H1 (cell line): ENCODE results near the gene GALNT12. TPM values are rescaled to one million over a fixed set of nuclear protein-coding genes. Genes with fewer than 3 reads are reported as not detected.

Experiments used
- CTCF ChIA-PET: fragments of 300-600 bp; sonication (Branson Sonifier 250); formaldehyde crosslinking; loops from one replicate; lab custom pipeline; 2021; ENCODE audit not compliant: partially characterized antibody; lab: Charles Lee
- POLR2A ChIA-PET: fragments of 300-600 bp; sonication (Branson Sonifier 250); formaldehyde crosslinking; loops from one replicate; lab custom pipeline; 2021; ENCODE audit warnings: inconsistent platforms; ENCODE audit not compliant: partially characterized antibody; lab: Charles Lee
- DNase-seq, 2 experiments: peaks; one replicate each; pipeline versions ENCODE4 v3.0.0 to v3.0.0-alpha.2; 2010 to 2022; ENCODE audit warnings: low spot score in 2 of 2, low read depth in 1 of 2, mixed read lengths in 1 of 2
- FAIRE-seq: peaks from 2 replicates; lab custom pipeline; 2011; peaks lifted over from hg19 to GRCh38; lab: Jason Lieb, UNC
- H2AFZ ChIP-seq: 2 replicates; pipeline ENCODE4 v1.8.1; 2012; ENCODE audit warnings: low read length, inconsistent platforms
- H2AK5ac ChIP-seq: 2 replicates; pipeline ENCODE4 v1.6.1; 2013; ENCODE audit warnings: low read depth, low read length
- H2BK120ac ChIP-seq: replicated peaks from 2 replicates; pipeline ENCODE3; 2013; ENCODE audit warnings: low read depth, low read length, inconsistent platforms
- H2BK12ac ChIP-seq: 2 replicates; pipeline ENCODE4 v1.6.1; 2013; ENCODE audit warnings: low read depth, low read length
- H2BK15ac ChIP-seq: 2 replicates; pipeline ENCODE4 v1.6.1; 2013; ENCODE audit warnings: low read length
- H2BK20ac ChIP-seq: 2 replicates; pipeline ENCODE4 v1.6.1; 2013; ENCODE audit warnings: low read length
- H2BK5ac ChIP-seq: 2 replicates; pipeline ENCODE4 v1.6.1; 2013; ENCODE audit warnings: low read depth, low read length
- H3K14ac ChIP-seq: 2 replicates; pipeline ENCODE4 v1.6.1; 2013; ENCODE audit warnings: inconsistent platforms; ENCODE audit not compliant: insufficient read length
- H3K18ac ChIP-seq: 2 replicates; pipeline ENCODE4 v1.6.1; 2013; ENCODE audit warnings: low read length; ENCODE audit errors: extremely low read depth
- H3K23ac ChIP-seq: 2 replicates; pipeline ENCODE4 v1.6.1; 2013; ENCODE audit warnings: inconsistent platforms; ENCODE audit not compliant: insufficient read length
- H3K23me2 ChIP-seq: 2 replicates; pipeline ENCODE4 v1.6.1; 2013; ENCODE audit warnings: low read depth, low read length
- H3K27ac ChIP-seq: 2 replicates; pipeline ENCODE4 v1.6.1; 2011; ENCODE audit warnings: low read depth, low read length, inconsistent platforms
- H3K27me3 ChIP-seq, 4 experiments: replicated peaks in 1 of 4; 1 replicate in 1 of 4; 2 replicates in 3 of 4; pipeline versions ENCODE4 v1.6.1 to v1.8.1; 2011 to 2013; ENCODE audit warnings: low read length in 3 of 4, mild to moderate bottlenecking in 3 of 4, inconsistent platforms in 2 of 4, mixed read lengths in 2 of 4, moderate library complexity in 1 of 4; ENCODE audit not compliant: control insufficient read depth in 3 of 4, insufficient read depth in 3 of 4; ENCODE audit errors: extremely low read depth in 1 of 4
- H3K36me3 ChIP-seq, 4 experiments: 2 replicates each; pipeline versions ENCODE4 v1.6.1 to v1.8.1; 2011 to 2013; ENCODE audit warnings: mild to moderate bottlenecking in 4 of 4, low read length in 3 of 4, moderate library complexity in 2 of 4, control low read depth in 1 of 4, inconsistent platforms in 1 of 4; ENCODE audit not compliant: insufficient read depth in 4 of 4, control insufficient read depth in 2 of 4
- H3K4ac ChIP-seq: replicated peaks from 2 replicates; pipeline ENCODE3; 2013; ENCODE audit warnings: low read length, low read depth, mixed read lengths, inconsistent platforms; ENCODE audit not compliant: insufficient read length
- H3K4me1 ChIP-seq, 4 experiments: replicated peaks in 1 of 4; 1 replicate in 1 of 4; 2 replicates in 3 of 4; pipeline versions ENCODE4 v1.6.1 to v1.8.1; 2011 to 2013; ENCODE audit warnings: low read length in 3 of 4, inconsistent platforms in 2 of 4, mixed read lengths in 1 of 4; ENCODE audit not compliant: insufficient read depth in 4 of 4, control insufficient read depth in 3 of 4
- H3K4me2 ChIP-seq, 2 experiments: 2 replicates each; pipeline versions ENCODE4 v1.6.1 to v1.8.1; 2011 to 2013; ENCODE audit warnings: low read depth in 2 of 2, low read length in 2 of 2, control low read depth in 1 of 2, inconsistent platforms in 1 of 2, mild to moderate bottlenecking in 1 of 2; ENCODE audit not compliant: insufficient read depth in 1 of 2
- H3K4me3 ChIP-seq, 4 experiments: fragments of 200-600, 300-600 bp in 1 of 4; sonication (generic), shearing (Covaris generic), sonication (Bioruptor Twin) in 1 of 4; 2 replicates each; pipeline versions ENCODE4 v1.5.1 to v1.8.1; 2011 to 2016; ENCODE audit warnings: low read length in 4 of 4, low read depth in 3 of 4, control low read depth in 2 of 4, inconsistent platforms in 2 of 4, mild to moderate bottlenecking in 2 of 4, mixed read lengths in 1 of 4, moderate library complexity in 1 of 4; ENCODE audit not compliant: insufficient read depth in 2 of 4; ENCODE audit errors: extremely low read depth in 1 of 4
- H3K56ac ChIP-seq: replicated peaks from 2 replicates; pipeline ENCODE3; 2013; ENCODE audit warnings: low read depth, mild to moderate bottlenecking, mixed read lengths, low read length, inconsistent platforms; ENCODE audit not compliant: insufficient read length
- H3K79me1 ChIP-seq: 2 replicates; pipeline ENCODE4 v1.6.1; 2013; ENCODE audit warnings: low read depth, low read length, control low read depth
- H3K79me2 ChIP-seq, 2 experiments: 2 replicates each; pipeline versions ENCODE4 v1.6.1 to v1.8.1; 2012 to 2013; ENCODE audit warnings: low read length in 2 of 2, mild to moderate bottlenecking in 2 of 2, inconsistent platforms in 1 of 2; ENCODE audit not compliant: insufficient read depth in 2 of 2, control insufficient read depth in 1 of 2
- H3K9ac ChIP-seq, 4 experiments: replicated peaks in 1 of 4; 1 replicate in 1 of 4; 2 replicates in 3 of 4; pipeline versions ENCODE4 v1.6.1 to v1.8.1; 2011 to 2013; ENCODE audit warnings: low read depth in 3 of 4, low read length in 3 of 4, control low read depth in 2 of 4, mild to moderate bottlenecking in 2 of 4, moderate library complexity in 2 of 4, inconsistent platforms in 1 of 4; ENCODE audit errors: extremely low read depth in 1 of 4
- H3K9me3 ChIP-seq, 2 experiments: 2 replicates each; pipeline versions ENCODE4 v1.6.1 to v1.8.1; 2012 to 2013; ENCODE audit warnings: mild to moderate bottlenecking in 2 of 2, moderate library complexity in 2 of 2, control low read depth in 1 of 2, inconsistent platforms in 1 of 2, low read depth in 1 of 2, low read length in 1 of 2, mixed read lengths in 1 of 2; ENCODE audit not compliant: insufficient read depth in 2 of 2
- H4K20me1 ChIP-seq, 2 experiments: replicated peaks in 1 of 2; 2 replicates each; pipeline versions ENCODE3 to v1.8.1; 2011 to 2013; ENCODE audit warnings: inconsistent platforms in 2 of 2, low read length in 2 of 2, mild to moderate bottlenecking in 1 of 2; ENCODE audit not compliant: insufficient read depth in 2 of 2, control insufficient read depth in 1 of 2
- H4K5ac ChIP-seq: 2 replicates; pipeline ENCODE4 v1.6.1; 2013; ENCODE audit warnings: low read length, low read depth, mixed read lengths, inconsistent platforms; ENCODE audit not compliant: insufficient read length
- H4K8ac ChIP-seq: 2 replicates; pipeline ENCODE4 v1.8.0; 2013; ENCODE audit warnings: mild to moderate bottlenecking, moderate library complexity, low read length, inconsistent platforms; ENCODE audit not compliant: insufficient read depth; ENCODE audit errors: extremely low read depth
- H4K91ac ChIP-seq: replicated peaks from 2 replicates; pipeline ENCODE3; 2013; ENCODE audit warnings: low read length, mixed read lengths, inconsistent platforms; ENCODE audit not compliant: insufficient read length
- ASH2L ChIP-seq: fragments of 200-600, 300-600 bp; sonication (generic); IDR thresholded peaks from one replicate; pipeline ENCODE4 v1.7.1; 2017; ENCODE audit warnings: low read length
- CHD1 ChIP-seq: IDR thresholded peaks from 2 replicates; pipeline ENCODE4 v1.6.1; 2012; ENCODE audit warnings: low read depth, low read length, improper control_type of control experiment
- E2F6 ChIP-seq: IDR thresholded peaks from 2 replicates; pipeline ENCODE4 v1.6.1; 2012; ENCODE audit warnings: inconsistent platforms
- EGR1 ChIP-seq: IDR thresholded peaks from 2 replicates; pipeline ENCODE4 v1.6.1; 2011; ENCODE audit warnings: low read depth, low read length, borderline replicate concordance
- HDAC2 ChIP-seq, 2 experiments: fragments of 300-600 bp in 1 of 2; sonication (generic) in 1 of 2; IDR thresholded peaks; 2 replicates each; pipeline ENCODE4 v1.6.1; 2011 to 2012; ENCODE audit warnings: low read depth in 2 of 2, low read length in 2 of 2, mild to moderate bottlenecking in 2 of 2, moderate library complexity in 2 of 2, borderline replicate concordance in 1 of 2, inconsistent platforms in 1 of 2
- JUND ChIP-seq: IDR thresholded peaks from 2 replicates; pipeline ENCODE4 v1.6.1; 2011; ENCODE audit warnings: mild to moderate bottlenecking, improper control_type of control experiment, low read length
- KDM1A ChIP-seq: fragments of 200-600, 300-600 bp; sonication (generic); IDR thresholded peaks from 2 replicates; pipeline ENCODE4 v1.7.1; 2016; ENCODE audit warnings: mild to moderate bottlenecking, low read length, borderline replicate concordance
- MAFK ChIP-seq: IDR thresholded peaks from 2 replicates; pipeline ENCODE4 v1.6.1; 2012; ENCODE audit warnings: low read depth, mild to moderate bottlenecking, improper control_type of control experiment, low read length
- POLR2AphosphoS5 ChIP-seq: IDR thresholded peaks from 2 replicates; pipeline ENCODE4 v1.6.1; 2011; ENCODE audit warnings: low read depth, low read length
- POU5F1 ChIP-seq: IDR thresholded peaks from 2 replicates; pipeline ENCODE4 v1.6.1; 2011; ENCODE audit warnings: low read depth, mild to moderate bottlenecking, low read length, moderate library complexity
- RFX5 ChIP-seq: IDR thresholded peaks from 2 replicates; pipeline ENCODE4 v1.6.1; 2011; ENCODE audit warnings: low read depth, low read length, improper control_type of control experiment, borderline replicate concordance
- SIRT6 ChIP-seq: IDR thresholded peaks from one replicate; pipeline ENCODE4 v1.7.1; 2012; ENCODE audit warnings: low read length, inconsistent platforms
- WGBS, 2 experiments: shearing (Covaris generic) in 1 of 2; methylation state at CpG; one replicate each; pipeline versions ENCODE4 v1.1.6 to v1.1.7; 2013 to 2015; ENCODE audit warnings: low lambda C conversion rate in 2 of 2, mixed read lengths in 2 of 2, inconsistent platforms in 1 of 2, low coverage in 1 of 2, missing lambda C conversion rate in 1 of 2; ENCODE audit not compliant: insufficient replicate concordance in 2 of 2, insufficient coverage in 1 of 2, insufficient read length in 1 of 2; ENCODE audit errors: extremely low coverage in 1 of 2, missing lambda C conversion rate in 1 of 2; 5-methylcytosine and 5-hydroxymethylcytosine counted together
- polyA plus RNA-seq, 7 experiments: library from polyadenylated mRNA; depleted of rRNA in 3 of 7; stranded (reverse) in 5 of 7; unstranded in 2 of 7; fragments of >200 nt in 5 of 7; fragments of 200-250 nt in 2 of 7; gene quantifications; 1 replicate in 5 of 7; 2 replicates in 1 of 7; 4 replicates in 1 of 7; pipeline versions ENCODE4 v1.2.1 to v1.2.3, GENCODE V29; 2011 to 2013; ENCODE audit warnings: missing spikeins in 2 of 7, mixed read lengths in 2 of 7
- total RNA-seq: library from RNA; stranded (reverse); fragmentation: NEBNext Ultra II Directional; extraction: Animal tissue kit (Norgen Biotek cat#: 25700); gene quantifications from 2 replicates; pipeline ENCODE4 v1.2.1, GENCODE V29; 2021
- TF ChIP-seq, protein P1 (sequence below): IDR thresholded peaks from 2 replicates; pipeline ENCODE4 v1.6.1; 2012; ENCODE audit warnings: low read length, inconsistent platforms

The GALNT12 gene
- total and polyA plus RNA-seq, 2 of the 8 experiments (the other 6 are each of a cell fraction or from before 2014, with no cell fraction given): 16.2 to 19.6 TPM

DNA sequence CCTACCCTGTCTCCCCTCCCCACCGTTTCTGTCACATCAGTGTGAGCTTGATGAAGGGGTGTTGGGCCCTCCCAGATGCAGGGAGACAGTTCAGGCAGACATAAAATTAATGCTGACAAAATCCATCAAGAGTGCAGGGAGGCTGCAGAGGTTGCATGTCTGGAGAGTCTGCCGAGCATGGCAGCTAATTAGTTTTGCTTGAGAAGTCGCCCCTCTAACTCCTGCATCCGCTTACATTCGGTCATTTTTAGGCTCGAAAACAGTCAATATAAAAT lies 44.9 kb downstream of the GALNT12 start:
- H3K14ac ChIP-seq: no peak overlapping the region
- no peak overlapping the region for H2BK120ac ChIP-seq
- no peak overlapping the region for H4K91ac ChIP-seq
- no peak overlapping the region for H3K9ac ChIP-seq
- no peaks in the 10 kb centered on the region for H4K20me1 ChIP-seq
- H4K8ac ChIP-seq: no peak overlapping the region
- H3K4me3 ChIP-seq: no peak overlapping the region
- CTCF ChIA-PET: interaction anchor here (0.8 to 9.3 kb wide), 2 partner anchors 146 to 288 kb away, joined by 3 to 116 read pairs; no protein-coding TSS in a partner anchor
- no peak overlapping the region for H2BK20ac ChIP-seq
- 85% methylated on average over 6 of the region's 6 CpGs; no CpG with 5 or more reads in 1 of the 2 experiments for WGBS, 2 experiments
- POLR2A ChIA-PET: no interaction called here
- H4K5ac ChIP-seq: no peak overlapping the region
- H2AFZ ChIP-seq: no peak overlapping the region
- H3K4me1 ChIP-seq: peaks cover 0 to 5% (median 2%) of the 10 kb centered on the region in 4 experiments; a peak in 3 of 7 replicates
- H3K36me3 ChIP-seq: peaks cover 0 to 5% (median 0%) of the 10 kb centered on the region in 4 experiments; a peak in 1 of 8 replicates
- H2AK5ac ChIP-seq: no peak overlapping the region
- H3K27ac ChIP-seq: no peak overlapping the region
- H3K23me2 ChIP-seq: no peaks in the 10 kb centered on the region
- H3K79me1 ChIP-seq: no peaks in the 10 kb centered on the region
- no peak overlapping the region for H3K18ac ChIP-seq
- no peaks in the 10 kb centered on the region for H3K9me3 ChIP-seq
- DNase-seq (no peak), FAIRE-seq (no peak)
- H3K56ac ChIP-seq: no peak overlapping the region
- H3K4me2 ChIP-seq: no peak overlapping the region
- H3K4ac ChIP-seq: no peak overlapping the region
- no peak overlapping the region for H2BK15ac ChIP-seq
- no peaks in the 10 kb centered on the region for H3K27me3 ChIP-seq
- no peaks in the 10 kb centered on the region for H3K79me2 ChIP-seq
- H2BK12ac ChIP-seq: no peak overlapping the region
- H2BK5ac ChIP-seq: no peak overlapping the region
- H3K23ac ChIP-seq: no peak overlapping the region
- TF ChIP-seq CHD1 (no peak), E2F6 (no peak), POLR2AphosphoS5 (no peak), KDM1A (no peak), POU5F1 (no peak), EGR1 (no peak), ASH2L (no peak), JUND (no peak), MAFK (no peak), RFX5 (no peak), SIRT6 (no peak), HDAC2 (IDR thresholded peaks at IDR 0.05; ENCODE audit: borderline replicate concordance in 1 of 2, low read depth in 2 of 2, low read length in 2 of 2) (no peak)
- TF ChIP-seq, protein P1, sequence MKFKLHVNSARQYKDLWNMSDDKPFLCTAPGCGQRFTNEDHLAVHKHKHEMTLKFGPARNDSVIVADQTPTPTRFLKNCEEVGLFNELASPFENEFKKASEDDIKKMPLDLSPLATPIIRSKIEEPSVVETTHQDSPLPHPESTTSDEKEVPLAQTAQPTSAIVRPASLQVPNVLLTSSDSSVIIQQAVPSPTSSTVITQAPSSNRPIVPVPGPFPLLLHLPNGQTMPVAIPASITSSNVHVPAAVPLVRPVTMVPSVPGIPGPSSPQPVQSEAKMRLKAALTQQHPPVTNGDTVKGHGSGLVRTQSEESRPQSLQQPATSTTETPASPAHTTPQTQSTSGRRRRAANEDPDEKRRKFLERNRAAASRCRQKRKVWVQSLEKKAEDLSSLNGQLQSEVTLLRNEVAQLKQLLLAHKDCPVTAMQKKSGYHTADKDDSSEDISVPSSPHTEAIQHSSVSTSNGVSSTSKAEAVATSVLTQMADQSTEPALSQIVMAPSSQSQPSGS: no peak
